GM12865 (cell line): ENCODE measurements around the gene OVCH2.

Experiments used
- DNase-seq: peaks from one replicate; pipeline ENCODE4 v3.0.0; 2010; ENCODE audit warnings: low read depth
- H3K4me3 ChIP-seq: 2 replicates; pipeline ENCODE4 v1.5.1; 2011; ENCODE audit warnings: mild to moderate bottlenecking, low read depth, low read length, control low read depth
- TF ChIP-seq, protein P1 (sequence below): IDR thresholded peaks from 2 replicates; pipeline ENCODE4 v1.5.1; 2011; ENCODE audit warnings: low read length, control low read depth, low read depth, inconsistent platforms; ENCODE audit not compliant: insufficient read depth; ENCODE audit errors: missing control alignments

Gene OVCH2

DNA sequence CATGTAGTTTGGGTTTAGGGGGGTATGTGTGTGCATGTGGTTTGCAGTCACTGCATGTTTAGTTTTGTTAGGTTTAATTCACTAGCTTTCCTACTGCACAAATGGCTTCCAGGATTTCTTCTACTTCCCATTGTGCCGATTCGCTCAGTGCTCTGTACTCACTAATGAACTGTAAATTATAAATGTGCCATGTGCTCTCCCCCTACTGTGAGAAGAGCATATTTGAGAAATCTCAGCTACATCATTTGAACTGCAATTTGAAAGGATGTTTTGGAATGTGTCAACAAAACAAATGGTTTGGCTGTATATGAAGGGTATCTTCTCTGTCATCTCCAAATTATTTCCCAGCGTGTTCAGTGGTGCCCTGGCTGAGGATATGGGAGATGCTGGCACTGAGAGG lies 61.1 kb downstream of the OVCH2 start:
- no peak overlapping the region for H3K4me3 ChIP-seq
- DNase-seq, result no peak
- TF ChIP-seq, protein P1, sequence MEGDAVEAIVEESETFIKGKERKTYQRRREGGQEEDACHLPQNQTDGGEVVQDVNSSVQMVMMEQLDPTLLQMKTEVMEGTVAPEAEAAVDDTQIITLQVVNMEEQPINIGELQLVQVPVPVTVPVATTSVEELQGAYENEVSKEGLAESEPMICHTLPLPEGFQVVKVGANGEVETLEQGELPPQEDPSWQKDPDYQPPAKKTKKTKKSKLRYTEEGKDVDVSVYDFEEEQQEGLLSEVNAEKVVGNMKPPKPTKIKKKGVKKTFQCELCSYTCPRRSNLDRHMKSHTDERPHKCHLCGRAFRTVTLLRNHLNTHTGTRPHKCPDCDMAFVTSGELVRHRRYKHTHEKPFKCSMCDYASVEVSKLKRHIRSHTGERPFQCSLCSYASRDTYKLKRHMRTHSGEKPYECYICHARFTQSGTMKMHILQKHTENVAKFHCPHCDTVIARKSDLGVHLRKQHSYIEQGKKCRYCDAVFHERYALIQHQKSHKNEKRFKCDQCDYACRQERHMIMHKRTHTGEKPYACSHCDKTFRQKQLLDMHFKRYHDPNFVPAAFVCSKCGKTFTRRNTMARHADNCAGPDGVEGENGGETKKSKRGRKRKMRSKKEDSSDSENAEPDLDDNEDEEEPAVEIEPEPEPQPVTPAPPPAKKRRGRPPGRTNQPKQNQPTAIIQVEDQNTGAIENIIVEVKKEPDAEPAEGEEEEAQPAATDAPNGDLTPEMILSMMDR, result no peak

DNA sequence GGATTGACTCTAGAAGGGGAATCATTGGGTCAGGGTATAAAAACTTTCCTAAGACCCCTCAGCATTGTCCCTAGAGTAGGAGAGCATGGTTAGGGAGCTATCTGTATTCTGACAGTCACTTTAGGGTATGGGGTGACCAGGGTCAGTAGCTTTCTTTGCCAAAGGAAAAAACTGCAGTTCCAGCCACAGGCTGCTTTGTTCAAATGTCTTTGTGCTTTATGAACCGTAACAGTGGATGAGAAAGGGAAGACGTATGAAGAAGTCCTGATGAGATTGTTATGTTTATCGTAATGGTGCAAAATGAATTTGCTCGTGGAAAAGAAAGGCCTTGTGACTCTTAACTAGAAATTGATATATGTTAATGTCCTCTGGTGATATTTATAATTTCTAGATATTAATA lies 63.0 kb downstream of the OVCH2 start:
- DNase-seq, result no peak
- TF ChIP-seq, protein P1, result no peak
- no peak overlapping the region for H3K4me3 ChIP-seq

DNA sequence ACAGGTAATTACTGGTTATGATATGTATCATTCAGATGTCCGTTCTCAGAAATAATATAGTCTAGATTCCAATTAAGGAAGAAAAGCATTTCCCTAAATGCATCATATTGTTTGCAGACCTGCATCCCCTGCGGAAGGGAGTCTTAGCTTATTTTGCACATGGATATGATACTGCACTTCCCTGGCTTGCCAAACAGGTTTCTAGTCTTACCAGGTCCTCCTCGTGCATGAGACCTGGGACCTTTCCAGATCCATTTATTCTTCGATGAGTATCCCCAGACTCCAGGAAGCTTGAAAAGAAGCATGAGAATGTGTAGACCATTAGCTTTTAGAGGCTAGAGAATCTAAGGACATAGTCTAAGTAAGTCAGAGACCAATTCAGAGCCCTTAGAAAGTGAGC lies 63.5 kb downstream of the OVCH2 start:
- DNase-seq, result no peak
- no peak overlapping the region for H3K4me3 ChIP-seq
- TF ChIP-seq, protein P1, result no peak

DNA sequence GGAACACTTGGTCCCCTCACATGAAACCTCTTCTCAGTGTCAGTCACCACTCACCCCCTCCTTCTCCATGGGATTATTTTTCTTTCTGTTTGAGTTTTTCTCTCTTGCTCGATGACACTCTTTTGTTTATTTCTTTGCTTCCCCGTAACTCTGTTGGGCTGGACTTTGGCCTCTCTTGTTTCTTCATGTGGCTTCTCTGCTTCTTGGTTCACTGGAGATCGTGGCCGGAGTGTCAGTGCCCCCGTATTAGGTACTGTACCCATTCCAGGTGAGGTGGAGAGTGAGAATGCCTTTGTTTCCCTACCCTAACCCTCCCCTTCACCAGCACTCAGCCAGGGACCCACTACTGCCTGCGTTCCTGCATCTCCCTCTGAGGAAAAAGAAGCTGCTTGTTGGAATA lies 65.5 kb downstream of the OVCH2 start:
- DNase-seq, result no peak
- H3K4me3 ChIP-seq, result no peak overlapping the region
- TF ChIP-seq, protein P1, result no peak

DNA sequence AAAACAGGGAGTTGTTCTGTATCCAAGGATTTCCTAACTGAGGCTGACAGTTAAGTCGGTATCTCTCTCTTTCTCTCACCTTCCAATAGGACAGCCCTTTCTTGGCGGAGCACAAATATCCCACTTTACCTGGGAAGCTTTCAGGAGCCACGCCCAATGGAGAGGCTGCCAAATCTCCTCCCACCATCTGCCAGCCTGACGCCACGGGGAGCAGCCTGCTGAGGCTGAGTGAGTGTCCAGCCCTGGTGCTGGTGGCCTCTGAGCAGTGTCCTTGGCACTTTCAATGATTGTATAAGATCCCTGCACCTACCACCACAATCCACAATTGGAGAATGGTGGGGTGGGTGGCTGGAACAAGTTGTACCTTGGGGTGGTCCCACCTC lies 66.6 kb downstream of the OVCH2 start:
- H3K4me3 ChIP-seq, result no peak overlapping the region
- TF ChIP-seq, protein P1, result no peak
- DNase-seq, result no peak
